ENCODE results near the gene MICU1.
"Not testable (repeated sequence)": the region's sequence is repeated elsewhere in the genome, so short reads cannot be mapped to it uniquely, and the experiment has no call there.

- TF ChIP-seq CTCF (conservative IDR thresholded peaks at IDR 0.05; ENCODE audit: low read depth in 2 of 2); ZNF462 (CRISPR knock-in tag; IDR thresholded peaks at IDR 0.05); EZH2phosphoT487 (IDR thresholded peaks at IDR 0.05; ENCODE audit: unreplicated experiment); REST (IDR thresholded peaks at IDR 0.05; ENCODE audit: unreplicated experiment); POLR2AphosphoS5 (IDR thresholded peaks at IDR 0.05; ENCODE audit: low read depth); JUNB (IDR thresholded peaks at IDR 0.05; ENCODE audit: unreplicated experiment); CREB1 (CRISPR knock-in tag; IDR thresholded peaks at IDR 0.05; ENCODE audit: low read depth); EZH2 (IDR thresholded peaks at IDR 0.05; ENCODE audit: low read depth, unreplicated experiment); ETS1 (IDR thresholded peaks at IDR 0.05); NANOG (IDR thresholded peaks at IDR 0.05; ENCODE audit: borderline replicate concordance); ZNF331 (CRISPR knock-in tag; IDR thresholded peaks at IDR 0.05; ENCODE audit: low read depth); ZNF114 (CRISPR knock-in tag; IDR thresholded peaks at IDR 0.05): not testable (repeated sequence)
These were observed 300.4 kb downstream of the MICU1 start for GRCh38 chr10:72325243-72326175.

All from GM23338 (cell line).